ENCODE measurements around the gene KRT222.

KRT222 gene

DNA sequence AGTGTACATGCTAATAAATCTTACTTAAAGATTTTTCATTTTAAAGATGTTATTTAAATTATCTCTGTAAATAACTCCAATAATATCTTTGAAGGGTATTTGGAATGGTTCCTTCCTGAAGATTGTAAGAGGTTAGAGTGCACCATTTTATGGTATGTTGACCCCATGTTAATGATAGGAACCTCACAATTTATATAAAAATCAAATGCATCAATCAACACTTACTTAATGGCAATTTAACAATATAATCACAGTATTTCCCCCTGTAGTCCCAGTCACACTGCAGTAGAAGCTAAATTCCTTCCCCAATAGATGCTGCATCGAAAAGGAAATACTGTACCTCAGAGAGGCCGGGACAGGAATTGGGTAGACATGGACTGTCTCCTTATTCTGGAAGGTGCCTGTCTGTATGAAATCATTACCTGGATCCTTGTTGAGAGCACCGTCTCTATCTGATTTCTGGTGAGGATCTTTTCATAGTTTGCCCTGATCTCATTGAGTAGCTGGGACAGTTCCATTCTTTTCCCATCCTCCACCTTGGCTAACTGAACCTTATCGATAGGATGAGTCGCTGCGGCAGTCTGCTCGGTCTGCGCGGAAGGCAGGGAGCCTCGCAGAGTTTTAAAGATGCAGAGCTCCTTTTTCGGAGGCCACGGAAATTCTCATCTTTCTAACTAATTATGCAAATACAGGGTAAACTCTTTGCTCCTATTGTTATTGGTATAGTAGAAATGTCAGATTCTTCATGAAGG, at the start of gene KRT222:
Gene KRT222, minus strand, starts transcription at position 596 of the 752 bp plus-strand sequence. Its CDS starts 78 bp downstream, at position 518.
- no peak for DNase-seq (ENCODE audit: low read depth, low spot score)

DNA sequence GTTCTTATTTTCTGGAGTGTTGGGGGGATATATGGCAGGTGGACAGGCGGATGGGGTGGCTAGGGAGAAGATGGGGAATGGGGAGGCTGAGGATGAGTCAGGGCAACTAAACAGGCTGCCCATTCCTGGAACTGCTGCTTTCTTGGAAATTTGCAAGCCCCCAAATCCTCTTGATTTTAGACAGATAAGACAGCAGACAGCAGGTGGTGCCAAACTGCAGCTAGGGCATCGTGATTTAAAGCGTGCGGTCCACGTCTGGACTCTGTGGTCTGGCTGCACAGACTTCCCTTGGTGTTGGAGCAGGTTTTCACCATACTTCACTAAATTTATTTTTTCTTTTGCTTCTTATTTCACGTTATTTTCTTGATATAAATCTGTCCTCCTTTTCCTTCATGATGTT, 49.5 kb upstream of the KRT222 start:
- DNase-seq (ENCODE audit: low read depth, low spot score) = no peak

DNA sequence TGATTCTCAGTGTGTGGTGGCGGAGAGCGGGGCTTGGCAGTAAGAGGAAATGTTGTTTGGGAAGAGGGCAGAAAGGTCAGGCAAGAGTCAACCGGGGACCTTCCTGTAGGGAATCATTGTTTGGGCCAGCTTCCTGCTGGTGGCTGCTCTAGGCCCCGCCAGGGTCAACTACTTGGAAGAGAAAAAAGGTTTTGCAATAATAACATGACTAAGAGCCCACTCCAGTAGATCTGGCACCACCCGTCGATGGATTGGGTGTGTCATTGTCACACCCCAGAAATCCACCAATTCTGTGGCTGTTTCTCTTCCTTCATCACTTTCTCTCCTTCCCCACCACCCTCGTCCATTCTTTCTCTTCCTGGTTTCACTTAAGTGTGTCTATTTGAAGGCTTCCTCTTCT, 42.8 kb upstream of the KRT222 start:
- no peak for DNase-seq (ENCODE audit: low read depth, low spot score)

DNA sequence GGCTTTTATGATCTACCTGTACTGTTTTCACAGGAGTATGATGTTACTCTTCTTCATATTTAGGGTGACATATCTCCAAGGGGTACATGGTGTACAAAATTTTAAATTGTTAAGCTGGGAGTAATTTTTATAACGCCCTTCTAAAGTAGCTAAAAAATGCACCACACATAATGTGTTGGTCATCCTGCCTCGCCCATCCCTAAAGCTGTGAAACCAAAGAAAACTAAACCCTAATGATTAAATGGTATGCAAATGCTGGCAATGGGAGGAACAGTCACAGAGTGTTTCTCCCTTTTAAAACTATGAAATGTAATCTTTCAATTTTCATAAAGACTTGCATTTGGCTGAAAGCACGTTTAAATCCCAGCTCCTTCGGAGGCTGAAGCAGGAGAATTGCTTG, 40.6 kb upstream of the KRT222 start:
- DNase-seq (ENCODE audit: low read depth, low spot score) = no peak

DNA sequence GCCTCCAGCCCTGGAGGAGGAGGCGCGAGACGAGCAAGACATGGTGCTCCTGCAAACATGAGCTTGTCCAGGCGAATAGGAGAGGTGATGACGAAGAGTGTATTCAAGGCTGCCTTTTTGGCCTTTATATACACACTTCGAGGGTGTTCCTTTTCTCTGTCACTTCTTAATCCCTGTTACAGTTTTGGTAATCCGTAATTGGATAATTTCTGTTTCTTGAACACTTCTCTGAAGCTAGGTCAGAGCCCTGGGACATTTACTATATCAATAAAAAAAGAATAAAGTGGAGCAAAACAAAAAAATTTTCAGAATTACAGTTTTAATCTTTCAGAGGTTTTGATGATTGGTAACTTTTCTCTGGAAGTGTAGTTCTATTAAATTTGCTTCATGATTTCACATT, 38.7 kb upstream of the KRT222 start, which contains the start of gene KRT24:
Gene KRT24, minus strand, starts transcription at position 101 of the 400 bp plus-strand sequence. Its CDS starts 59 bp downstream, at position 42.
- DNase-seq (ENCODE audit: low read depth, low spot score) = no peak

DNA sequence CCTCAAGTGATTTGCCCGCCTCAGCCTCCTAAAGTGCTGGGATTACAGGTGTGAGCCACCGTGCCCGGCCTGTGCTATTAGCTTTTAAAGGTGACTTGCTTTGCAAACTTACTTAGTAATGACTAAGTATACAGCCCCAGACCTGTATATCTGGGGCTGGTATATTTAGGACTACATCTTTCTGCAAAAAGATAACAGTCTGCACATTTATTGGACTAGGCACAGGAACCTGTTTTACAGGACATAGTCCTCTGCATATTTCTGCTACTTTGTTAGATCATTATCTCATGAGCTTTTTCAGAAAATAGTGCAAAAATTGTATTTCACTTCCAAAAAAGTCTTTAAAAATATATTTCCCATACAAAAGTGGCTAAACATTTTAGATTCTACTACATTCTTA, 37.3 kb upstream of the KRT222 start:
- no peak for DNase-seq (ENCODE audit: low read depth, low spot score)

DNA sequence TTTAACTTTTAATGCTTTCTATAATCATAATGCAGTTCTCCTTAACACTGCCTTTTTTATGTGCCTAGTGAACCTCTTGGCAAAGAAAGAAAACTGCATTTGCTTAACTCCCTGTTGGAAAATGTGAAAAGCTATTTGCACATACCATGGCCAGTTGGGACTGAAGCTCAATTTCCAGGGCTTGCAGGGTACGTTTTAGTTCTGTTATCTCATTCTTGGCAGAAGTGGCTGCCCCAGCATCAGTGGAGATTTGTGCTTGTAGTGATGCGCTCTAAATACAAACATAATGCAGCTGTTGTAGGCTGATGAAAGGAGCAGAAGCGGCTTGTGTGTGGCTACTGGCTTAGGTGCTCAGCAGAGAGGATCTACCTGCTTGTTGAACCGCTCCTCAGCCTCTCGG, 34.9 kb upstream of the KRT222 start:
- no peak for DNase-seq (ENCODE audit: low read depth, low spot score)

DNA sequence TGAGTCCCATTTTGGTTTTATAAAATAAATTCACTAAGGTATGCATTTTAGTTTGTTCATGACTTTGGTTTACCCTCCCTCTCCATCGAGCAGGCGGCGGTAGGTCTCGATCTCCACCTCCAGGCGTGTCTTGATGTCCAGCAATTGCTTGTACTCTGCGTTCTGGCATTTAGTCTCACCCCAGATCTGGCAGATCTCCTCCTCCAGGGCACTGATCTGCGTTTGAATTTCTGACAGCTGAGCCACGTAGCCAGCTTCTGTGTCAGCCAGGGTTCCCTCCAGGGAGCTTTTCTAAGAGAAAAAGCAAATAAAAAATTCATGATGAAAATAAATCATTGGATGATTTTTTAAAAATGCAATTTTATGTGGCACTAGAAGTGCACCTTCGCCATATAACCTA, 34.4 kb upstream of the KRT222 start:
- peak; percentile 14 for DNase-seq (ENCODE audit: low read depth, low spot score)

DNA sequence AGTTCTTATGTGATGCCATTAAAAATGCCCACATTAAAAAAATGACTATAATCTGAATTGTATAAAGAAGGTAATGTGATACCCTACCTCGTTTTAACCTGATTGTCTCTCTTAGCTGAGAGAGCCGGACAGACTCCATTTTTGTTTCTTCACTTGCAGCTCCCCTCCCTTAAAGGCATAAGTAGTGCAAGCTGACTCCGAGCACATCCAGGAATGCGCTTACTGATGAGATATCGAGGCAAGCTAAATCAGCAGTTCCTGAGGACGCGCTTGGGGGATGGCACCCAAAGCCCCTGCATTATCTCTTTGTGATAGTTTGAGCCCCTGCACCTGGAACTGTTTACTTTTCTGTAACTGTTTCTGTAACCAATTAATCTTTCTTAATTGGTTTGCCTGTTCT, 32.3 kb upstream of the KRT222 start:
- peak; percentile 27 for DNase-seq (ENCODE audit: low read depth, low spot score)

DNA sequence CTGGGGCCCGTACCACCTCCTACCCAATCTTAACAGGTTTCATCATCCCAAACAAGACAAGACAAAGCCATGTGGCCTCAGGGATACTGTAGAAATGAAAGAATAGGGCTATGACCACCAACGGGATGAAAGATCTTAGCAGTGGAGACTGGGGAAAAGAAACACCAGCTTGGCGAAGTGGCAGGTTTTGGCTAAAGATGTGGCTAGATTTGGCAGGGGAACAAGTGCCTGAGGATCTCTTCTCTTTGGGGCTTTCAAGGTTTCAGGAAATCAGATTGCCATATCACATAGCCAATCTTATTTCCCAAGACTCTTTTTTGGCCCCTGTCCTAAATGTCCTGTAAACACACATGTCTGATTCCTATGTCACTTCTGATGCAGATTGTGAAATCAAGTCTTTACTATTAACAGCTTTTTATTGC, 31.7 kb upstream of the KRT222 start:
- no peak for DNase-seq (ENCODE audit: low read depth, low spot score)

DNA sequence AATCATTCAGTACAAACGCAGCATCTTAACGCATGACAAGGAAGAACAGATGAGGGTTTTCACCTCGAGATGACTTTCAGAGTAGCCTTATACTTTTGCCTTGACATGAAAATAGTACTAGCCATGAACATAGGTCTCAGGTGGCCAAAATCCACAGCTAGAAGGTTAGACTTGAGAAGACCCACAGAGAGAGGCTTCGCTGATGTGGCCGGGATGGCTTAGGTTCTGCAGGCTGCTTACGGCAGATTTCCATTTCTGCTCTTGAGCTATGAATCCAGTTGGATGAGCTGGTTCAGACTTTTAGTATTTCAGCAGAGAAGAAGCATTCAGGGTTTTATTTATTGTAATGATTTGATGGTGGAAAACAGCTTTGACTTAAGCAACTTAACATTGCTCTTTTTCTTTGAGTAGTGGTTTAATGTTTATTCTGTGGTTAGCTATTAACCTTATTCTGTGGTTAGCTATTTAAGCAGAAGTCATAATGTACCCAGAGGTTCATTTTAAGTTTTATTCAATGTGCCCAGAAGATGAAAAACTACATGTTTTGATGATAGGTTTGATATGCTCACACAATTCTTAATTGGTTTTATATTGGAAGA, 31.0 kb upstream of the KRT222 start:
- DNase-seq (ENCODE audit: low read depth, low spot score) = no peak

DNA sequence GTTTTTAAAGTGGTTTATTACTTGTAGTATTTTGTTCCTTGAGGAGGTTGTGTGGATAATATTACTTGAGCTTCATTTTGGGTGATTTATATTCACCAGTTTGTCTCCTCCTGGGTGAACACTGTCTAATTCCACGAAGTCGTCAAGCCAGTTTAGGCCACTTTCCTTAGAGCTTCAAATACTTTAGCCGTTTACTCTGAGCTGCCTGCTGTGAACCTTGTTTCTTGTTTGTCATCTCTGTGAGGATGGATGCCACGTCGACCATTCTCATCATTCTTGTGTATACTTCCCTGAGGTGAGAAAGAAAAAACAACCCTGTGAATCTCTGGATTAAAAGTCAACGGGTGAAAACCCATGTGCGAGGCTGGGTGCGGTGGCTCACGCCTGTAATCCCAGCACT, 29.6 kb upstream of the KRT222 start:
- DNase-seq (ENCODE audit: low read depth, low spot score) = peak; percentile 35

DNA sequence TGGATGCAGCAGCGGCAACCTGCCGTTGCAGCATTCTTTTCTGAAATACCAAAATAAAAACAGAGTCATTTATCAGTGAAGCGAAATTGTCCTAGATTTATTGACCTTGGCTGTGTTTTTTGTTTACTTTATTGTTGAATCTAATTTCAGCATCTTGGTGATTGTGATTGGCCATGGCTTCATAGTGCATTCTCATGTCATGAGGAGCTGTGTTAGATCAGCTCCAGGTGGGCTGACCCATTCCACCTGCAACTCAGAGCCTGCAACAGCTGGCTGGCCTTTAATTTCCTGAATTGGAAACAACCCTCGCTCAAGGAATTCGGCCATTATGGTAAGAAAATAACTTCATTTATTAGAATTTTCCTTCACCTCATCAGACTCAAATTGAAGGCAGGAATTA, 22.1 kb upstream of the KRT222 start:
- DNase-seq (ENCODE audit: low read depth, low spot score) = no peak

DNA sequence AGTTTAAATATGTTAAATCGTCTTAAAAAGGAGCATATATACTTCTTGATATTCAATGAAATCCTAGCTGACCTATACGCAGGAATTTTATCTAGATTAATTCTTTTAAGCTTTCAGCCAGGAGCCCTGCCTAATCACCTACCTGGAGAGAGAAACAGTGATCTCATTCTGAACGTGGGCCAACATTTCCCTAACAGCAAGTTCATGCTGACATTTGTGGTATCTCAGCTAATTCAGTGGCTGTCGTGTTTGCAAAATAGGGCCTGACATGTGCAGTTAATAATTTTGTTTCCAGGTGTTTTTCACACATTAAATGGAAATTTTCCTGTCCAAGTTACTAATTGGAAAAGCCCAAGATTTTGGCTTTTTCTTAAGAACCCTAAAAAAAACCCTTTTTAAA, 21.2 kb upstream of the KRT222 start:
- no peak for DNase-seq (ENCODE audit: low read depth, low spot score)

DNA sequence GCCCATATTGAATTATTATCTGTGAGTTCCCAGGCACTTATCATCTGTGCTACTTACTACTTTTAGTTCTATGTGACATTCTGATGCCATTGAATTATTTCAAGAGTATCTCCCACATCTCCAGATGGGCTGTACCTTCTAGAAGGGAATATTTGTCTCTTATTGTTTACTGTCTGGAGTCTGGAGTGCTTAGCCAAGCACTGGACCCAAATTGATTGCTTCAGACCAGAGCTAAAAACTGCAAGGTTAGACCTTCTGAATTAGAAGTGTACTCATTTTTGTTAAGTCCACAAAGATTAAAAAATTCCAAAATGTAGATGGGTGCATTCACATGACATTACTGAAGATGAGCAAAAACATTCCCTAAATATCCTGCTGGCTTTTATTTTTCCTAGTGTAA, 16.0 kb upstream of the KRT222 start:
- no peak for DNase-seq (ENCODE audit: low read depth, low spot score)

DNA sequence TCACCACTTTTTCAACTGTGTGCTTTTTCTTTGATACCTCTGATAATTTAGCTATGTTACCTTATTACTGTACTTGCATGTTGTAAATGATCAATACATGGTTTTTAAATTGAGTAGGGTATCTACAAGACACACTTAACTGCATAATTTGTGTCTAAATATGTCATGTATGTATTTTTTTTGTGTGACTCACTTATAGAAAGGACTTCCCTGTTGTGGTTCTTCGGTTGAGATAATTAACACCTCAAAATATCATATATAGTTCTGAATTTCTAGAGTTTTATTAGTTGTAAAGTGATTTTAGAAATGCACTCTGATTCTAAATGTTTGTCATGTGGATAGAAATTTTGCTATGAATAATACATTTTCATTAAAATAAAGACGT, 14.5 kb upstream of the KRT222 start:
- no peak for DNase-seq (ENCODE audit: low read depth, low spot score)

DNA sequence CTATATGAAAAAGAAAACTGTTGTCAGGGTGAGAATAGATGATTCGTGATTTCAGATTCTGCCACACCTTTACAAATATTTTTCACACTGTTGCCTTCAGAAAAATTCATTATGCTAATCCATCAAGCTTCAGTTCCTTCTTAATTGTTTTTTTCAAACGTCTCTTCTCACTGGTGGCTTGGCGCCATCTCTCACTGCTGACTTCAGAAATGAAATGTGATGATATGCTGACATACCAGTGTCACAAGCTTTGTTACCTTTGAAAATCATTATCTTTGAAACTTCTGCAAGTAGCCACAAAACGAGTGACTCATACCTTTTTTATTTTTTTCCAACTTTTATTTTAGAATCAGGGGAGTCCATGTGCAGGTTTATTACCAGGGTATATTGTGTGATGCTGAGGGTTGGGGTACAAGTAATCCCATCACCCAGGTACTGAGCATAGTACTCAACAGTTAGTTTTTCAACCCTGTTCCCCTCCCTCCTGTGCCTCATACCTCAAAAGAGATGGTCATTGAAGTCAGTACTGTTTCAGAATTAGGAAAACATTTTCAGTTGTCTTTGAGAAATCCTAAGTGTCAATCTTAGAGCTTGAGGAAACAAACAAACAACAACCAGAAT, 14.0 kb upstream of the KRT222 start:
- no peak for DNase-seq (ENCODE audit: low read depth, low spot score)

DNA sequence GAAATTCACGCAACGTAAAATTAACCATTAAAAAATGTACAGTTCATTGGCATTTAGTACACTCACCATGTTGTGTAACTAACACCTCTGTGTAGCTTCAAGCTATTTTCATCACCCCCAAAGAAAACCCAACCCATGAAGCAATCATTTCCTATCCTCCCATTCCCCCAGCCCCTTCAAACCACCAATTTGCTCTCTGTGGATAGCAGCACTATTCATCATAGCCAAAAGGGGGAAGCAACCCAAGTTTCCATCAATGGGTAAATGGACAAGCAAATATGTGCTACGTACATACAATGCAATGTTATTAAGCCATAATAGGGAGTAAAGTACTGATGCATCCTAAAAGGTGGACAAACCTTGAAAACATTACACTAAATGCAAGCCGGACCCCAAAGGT, 10.9 kb upstream of the KRT222 start:
- DNase-seq (ENCODE audit: low read depth, low spot score) = no peak

DNA sequence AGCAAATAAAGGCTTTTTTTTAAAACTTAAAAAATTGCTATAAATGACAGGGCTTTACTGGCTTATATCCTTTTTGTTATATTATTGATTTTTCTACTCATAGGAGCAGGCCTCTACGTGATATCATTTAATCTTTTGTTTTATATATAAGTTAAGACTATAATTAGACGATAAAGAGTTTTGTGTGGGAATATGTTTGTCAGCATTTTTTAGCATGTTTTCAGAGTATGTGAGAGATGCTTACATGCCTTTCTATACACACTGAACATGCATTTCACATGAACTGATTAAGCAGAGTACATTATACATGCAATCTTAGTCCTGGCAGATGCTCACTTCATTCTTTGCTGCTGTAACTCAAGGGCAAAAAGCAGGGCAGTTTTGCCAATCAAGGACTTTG, 7.7 kb upstream of the KRT222 start:
- no peak for DNase-seq (ENCODE audit: low read depth, low spot score)

DNA sequence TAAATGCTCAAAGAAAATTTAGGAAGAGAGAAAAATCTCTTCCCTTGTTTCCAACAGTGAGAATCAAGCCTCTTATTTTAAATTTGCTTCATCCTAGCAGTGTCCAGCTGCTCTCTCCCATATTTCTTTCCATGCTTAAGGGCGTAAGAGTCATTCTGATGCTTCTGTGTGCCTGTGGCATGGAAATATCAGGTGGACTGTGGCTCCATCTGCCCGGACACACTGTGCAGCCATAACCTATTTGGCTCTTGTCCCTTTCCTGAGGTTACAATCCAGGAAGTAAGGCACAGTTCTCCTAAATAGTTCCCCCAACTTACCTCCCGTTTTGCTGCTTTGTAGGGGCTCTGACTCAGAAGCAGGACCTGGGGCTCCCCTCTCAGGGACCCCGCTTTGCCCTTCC, 6.3 kb upstream of the KRT222 start:
- DNase-seq (ENCODE audit: low read depth, low spot score) = no peak

DNA sequence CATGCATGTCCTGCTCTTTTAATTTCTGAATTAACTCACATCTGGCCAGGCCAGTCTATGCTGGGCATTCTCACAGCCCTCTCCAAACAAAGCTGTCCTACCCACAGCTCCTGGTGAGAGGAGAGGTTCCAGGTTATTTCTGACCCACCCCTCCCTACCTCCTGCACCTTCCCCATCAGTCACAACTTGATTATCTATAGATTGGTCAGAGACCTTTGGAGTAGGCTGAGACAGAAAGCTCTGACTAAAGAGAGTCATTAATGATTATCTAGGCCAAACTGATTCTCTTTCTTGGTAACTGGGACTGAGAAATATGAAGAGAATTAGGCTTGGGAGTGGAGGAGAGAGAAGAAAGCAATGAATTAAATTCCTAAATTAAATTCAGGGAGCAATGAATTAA, 1.4 kb upstream of the KRT222 start:
- DNase-seq (ENCODE audit: low read depth, low spot score) = no peak

DNA sequence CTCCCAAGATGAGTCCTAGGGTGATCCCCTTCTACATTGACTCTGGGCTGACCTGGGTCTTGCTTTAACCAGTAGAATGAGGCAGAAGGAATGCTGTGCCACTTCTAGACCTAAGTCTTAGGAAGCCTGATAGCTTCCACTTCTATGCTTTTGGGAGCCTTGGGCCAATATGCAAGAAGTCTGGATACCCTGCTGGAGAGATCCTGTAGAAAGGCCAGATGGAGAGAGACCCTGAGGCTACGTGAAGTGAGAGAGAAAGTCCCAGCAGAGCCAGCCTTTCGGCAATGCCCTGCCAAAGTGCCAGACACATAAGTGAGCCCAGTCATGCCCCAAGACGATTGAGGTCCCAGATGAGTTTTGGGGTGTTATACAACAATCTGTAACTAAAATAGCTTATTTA, 1.7 kb downstream of the KRT222 start:
- peak; percentile 66 for DNase-seq (ENCODE audit: low read depth, low spot score)

DNA sequence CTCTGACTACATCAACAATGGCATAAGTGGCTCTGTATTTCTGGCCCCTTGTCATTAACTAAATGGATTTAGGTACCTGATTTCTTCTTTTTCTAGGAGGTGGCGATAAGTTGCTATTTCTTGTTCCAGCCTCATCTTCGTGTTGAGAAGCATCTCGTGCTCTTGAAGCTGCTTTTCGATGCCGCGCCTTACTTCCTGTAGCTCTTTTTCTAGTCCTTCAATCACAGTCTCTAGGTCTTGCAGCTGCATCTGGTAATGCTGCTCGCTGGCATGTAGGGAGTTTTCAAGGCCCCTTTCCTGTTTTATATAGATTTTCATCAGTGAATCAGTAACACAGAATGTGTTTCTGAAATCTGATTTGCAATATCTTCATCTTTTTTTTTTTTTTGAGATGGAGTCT, 5.1 kb downstream of the KRT222 start:
- DNase-seq (ENCODE audit: low read depth, low spot score) = no peak

Data from ELF-1 (cell line).